Mesodermal cell (in vitro differentiated cells): Measurements from ENCODE around the gene CTDSPL2.
"Not testable (repeated sequence)": the region's sequence is repeated elsewhere in the genome, so short reads cannot be mapped to it uniquely, and the experiment has no call there.

Experiments used
- H3K27ac ChIP-seq: 2 replicates; pipeline ENCODE4 v1.7.0; 2013; ENCODE audit warnings: mild to moderate bottlenecking, low read depth, low read length, moderate library complexity; ENCODE audit not compliant: severe bottlenecking
- H3K36me3 ChIP-seq: 2 replicates; pipeline ENCODE4 v1.7.1; 2013; ENCODE audit warnings: mild to moderate bottlenecking, low read length, moderate library complexity; ENCODE audit not compliant: control insufficient read depth, insufficient read depth
- H3K4me1 ChIP-seq: one replicate; pipeline ENCODE4 v1.7.1; 2013; ENCODE audit warnings: mild to moderate bottlenecking, low read length; ENCODE audit not compliant: insufficient read depth, control insufficient read depth, poor library complexity, severe bottlenecking
- H3K4me3 ChIP-seq: 2 replicates; pipeline ENCODE4 v1.7.0; 2013; ENCODE audit warnings: low read length, control low read depth, mild to moderate bottlenecking; ENCODE audit not compliant: insufficient read depth, poor library complexity, severe bottlenecking; ENCODE audit errors: extremely low read depth
- H3K9me3 ChIP-seq: 2 replicates; pipeline ENCODE4 v1.7.1; 2013; ENCODE audit warnings: mild to moderate bottlenecking, low read length, moderate library complexity; ENCODE audit not compliant: control insufficient read depth
- WGBS, 2 experiments: methylation state at CpG; one replicate each; pipeline ENCODE4 v1.1.5; 2013; ENCODE audit warnings: missing lambda C conversion rate in 2 of 2; ENCODE audit not compliant: insufficient coverage in 2 of 2; 5-methylcytosine and 5-hydroxymethylcytosine counted together

CTDSPL2 gene

DNA sequence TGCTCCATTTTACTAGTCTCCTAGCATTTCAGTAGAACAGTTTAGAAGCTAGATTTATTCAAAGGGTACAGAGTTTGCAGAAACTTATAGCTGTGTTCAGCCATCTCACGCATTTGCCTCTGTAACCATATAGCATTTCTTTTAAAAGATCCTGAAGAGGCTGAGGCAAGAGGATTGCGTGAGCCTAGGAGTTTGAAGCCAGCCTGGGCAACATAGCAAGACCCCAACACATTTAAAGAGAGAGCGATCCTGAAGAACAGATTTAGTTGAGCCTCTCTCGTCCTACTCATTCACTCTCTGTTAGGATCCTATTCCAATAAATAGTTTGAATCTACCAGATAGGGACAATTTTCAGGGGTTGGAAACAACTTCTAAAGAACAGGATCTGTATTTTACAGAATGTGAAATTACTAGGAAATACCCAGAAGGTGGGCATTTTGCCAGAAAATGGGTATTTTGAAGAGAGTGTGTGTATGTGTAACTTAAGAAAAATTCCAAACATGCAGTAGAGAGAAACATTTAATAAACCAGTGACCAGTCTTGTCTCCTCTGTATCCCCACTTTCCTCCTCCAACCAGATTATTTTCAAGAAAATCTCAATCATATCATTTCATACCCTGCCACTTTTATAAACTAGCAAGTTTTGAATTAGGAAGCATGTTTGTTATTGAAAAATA is 114.0 kb downstream of the CTDSPL2 start:
- Histone ChIP-seq H3K27ac (no peak overlapping the region), H3K4me1 (peaks cover 6% of the 10 kb centered on the region), H3K9me3 (no peaks in the 10 kb centered on the region), H3K4me3 (no peak overlapping the region), H3K36me3 (peaks cover 57% of the 10 kb centered on the region)
- 100% methylated on average over 1 to 2 of the region's 4 CpGs for WGBS, 2 experiments

DNA sequence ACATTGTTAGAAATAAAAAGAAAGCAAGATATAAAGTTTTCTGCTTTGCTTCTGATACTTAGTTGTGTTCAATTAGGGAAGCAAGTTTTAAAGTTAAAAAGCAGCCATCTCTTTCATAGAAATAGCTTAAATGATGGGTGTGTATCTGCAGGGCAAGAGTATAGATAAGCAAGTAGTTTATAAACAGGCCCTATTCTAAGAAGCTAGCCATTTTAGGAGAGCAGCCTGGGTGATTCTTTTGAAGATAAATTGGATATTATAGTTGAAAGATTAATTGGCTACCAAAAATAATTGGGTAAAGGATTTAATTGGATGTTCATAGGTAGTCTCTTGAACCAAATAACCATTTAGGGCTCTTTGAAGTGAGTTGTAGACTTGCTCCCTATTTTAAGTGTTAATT is 115.2 kb downstream of the CTDSPL2 start:
- no peak overlapping the region for H3K4me3 ChIP-seq
- no peaks in the 10 kb centered on the region for H3K9me3 ChIP-seq
- peaks cover 65% of the 10 kb centered on the region for H3K36me3 ChIP-seq
- H3K27ac ChIP-seq = no peak overlapping the region
- H3K4me1 ChIP-seq = peaks cover 6% of the 10 kb centered on the region

DNA sequence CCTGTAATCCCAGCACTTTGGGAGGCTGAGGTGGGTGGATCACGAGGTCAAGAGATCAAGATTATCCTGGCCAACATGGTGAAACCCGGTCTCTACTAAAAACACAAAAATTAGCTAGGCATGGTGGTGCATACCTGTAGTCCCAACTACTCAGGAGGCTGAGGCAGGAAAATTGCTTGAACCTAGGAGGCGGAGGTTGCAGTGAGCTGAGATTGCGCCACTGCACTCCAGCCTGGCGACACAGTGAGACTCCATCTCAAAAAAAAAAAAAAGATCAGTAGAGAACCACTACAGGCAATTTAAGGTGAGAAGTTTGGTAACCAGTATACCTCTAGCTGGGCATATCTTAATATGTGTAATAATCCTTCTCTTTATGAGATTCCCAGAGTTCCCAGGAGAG is 117.3 kb downstream of the CTDSPL2 start:
- peaks cover 65% of the 10 kb centered on the region for H3K36me3 ChIP-seq
- not testable (repeated sequence) for H3K9me3 ChIP-seq, H3K4me3 ChIP-seq, H3K4me1 ChIP-seq, H3K27ac ChIP-seq
- WGBS, 2 experiments = 92 to 94% methylated on average over 2 of the region's 5 CpGs

DNA sequence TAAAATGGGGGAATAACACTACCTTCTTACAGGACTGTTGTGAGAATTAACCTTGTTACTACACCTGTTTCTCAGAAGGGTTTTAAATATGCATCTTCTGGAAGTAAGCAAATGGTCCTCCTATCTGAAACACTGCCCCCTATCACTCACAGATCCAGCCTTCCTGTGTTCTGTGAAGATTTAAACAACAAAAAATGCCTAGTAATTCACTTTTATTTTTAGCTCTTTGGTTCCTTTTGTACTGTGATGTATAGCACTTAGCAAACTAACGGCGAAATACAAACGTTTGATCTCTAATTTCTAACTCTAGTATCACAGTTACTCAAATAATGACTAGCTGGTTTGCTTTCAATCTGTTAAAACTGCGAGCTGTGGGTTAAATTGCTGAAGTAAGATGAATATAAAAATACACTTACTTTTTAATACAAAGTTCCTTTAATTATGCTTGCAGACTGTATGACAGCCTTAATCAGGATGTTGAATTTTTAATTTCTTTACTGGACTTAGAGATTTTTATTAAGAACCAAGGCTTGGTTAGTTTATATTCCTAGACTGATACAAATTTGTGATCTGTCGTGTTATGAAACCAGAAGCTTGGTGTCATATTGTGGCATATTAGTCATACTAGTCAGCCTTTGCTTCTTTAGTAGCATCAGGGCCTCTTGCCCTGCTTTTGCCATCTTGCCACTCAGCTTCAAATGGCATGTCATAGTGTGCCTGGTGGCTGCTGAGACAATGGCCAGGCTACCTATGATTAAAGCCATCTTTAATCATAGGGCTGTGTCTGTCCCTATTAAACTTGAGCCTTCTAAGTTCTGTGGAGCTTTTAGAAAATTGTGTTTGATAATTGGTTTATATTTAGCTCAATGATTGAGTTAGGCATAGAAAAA is 118.7 kb downstream of the CTDSPL2 start:
- WGBS, 2 experiments = no CpG with 5 or more reads among the region's 5 CpGs
- no peak overlapping the region for H3K4me3 ChIP-seq
- peaks cover 68% of the 10 kb centered on the region for H3K36me3 ChIP-seq
- no peak overlapping the region for H3K27ac ChIP-seq
- peaks cover 3% of the 10 kb centered on the region for H3K4me1 ChIP-seq
- H3K9me3 ChIP-seq = no peaks in the 10 kb centered on the region

DNA sequence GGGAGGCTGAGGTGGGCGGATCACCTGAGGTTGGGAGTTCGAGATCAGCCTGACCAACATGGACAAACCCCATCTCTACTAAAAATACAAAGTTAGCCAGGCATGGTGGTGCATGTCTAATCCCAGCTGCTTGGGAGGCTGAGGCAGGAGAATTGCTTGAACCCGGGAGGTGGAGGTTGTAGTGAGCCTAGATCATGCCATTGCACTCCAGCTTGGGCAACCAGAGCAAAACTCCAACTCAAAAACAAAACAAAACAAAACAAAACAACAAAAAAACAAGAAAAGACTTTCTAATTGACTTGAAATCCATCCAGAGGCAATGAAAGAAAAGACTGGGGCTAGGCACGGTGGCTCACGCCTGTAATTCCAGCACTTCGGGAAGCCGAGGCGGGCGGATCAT is 121.7 kb downstream of the CTDSPL2 start:
- WGBS, 2 experiments = 90 to 96% methylated on average over 6 to 7 of the region's 9 CpGs

DNA sequence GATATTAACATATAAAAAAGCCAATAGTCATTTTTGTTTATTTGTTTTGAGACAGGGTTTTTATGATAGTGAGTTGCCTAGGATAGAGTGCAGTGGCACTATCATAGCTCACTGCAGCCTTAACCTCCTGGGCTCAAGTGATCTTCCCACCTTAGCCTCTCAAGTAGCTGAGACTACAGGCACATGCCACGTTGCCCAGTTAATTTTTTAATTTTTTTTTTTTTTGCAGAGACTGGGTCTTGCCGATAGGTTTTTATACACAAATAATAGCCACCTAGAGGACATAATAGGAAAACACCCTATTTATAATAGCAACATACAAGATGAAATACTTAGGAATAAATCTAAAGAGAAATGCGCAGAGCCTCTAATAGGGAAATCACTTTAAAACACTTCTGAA is 122.8 kb downstream of the CTDSPL2 start:
- Histone ChIP-seq H3K36me3 (peaks cover 74% of the 10 kb centered on the region), H3K9me3 (no peaks in the 10 kb centered on the region)
- 86% methylated on average over 1 of the region's 3 CpGs; no CpG with 5 or more reads in 1 of the 2 experiments for WGBS, 2 experiments

More for the DNA sequence above, 121.7 kb downstream of the CTDSPL2 start:
- peaks cover 67% of the 10 kb centered on the region for H3K36me3 ChIP-seq
- not testable (repeated sequence) for H3K4me3 ChIP-seq, H3K9me3 ChIP-seq, H3K27ac ChIP-seq, H3K4me1 ChIP-seq

DNA sequence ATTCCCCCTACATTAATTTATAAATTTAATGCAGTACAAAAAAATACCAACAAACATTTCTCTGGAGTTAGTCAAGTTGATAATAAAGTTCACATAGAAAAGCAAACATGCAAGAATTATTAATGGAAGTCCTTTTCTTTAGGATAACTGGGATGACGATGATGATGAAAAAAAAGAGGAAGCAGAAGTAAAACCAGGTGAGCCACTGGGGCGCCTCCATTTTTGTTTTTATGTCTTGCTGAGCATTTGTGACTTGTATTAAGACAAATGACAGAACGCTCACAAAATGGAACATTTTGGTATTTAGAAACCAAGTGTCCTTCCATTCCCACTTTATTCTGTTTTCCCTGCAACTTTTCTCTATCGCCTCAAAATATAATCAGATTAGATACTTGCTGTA is 123.3 kb downstream of the CTDSPL2 start:
- Histone ChIP-seq H3K27ac (no peak overlapping the region), H3K36me3 (peaks cover 79% of the 10 kb centered on the region), H3K4me3 (no peak overlapping the region), H3K4me1 (no peaks in the 10 kb centered on the region), H3K9me3 (no peaks in the 10 kb centered on the region)
- 92 to 94% methylated on average over 2 of the region's 4 CpGs for WGBS, 2 experiments

More for the DNA sequence above, 122.8 kb downstream of the CTDSPL2 start:
- no peaks in the 10 kb centered on the region for H3K4me1 ChIP-seq
- H3K4me3 ChIP-seq = no peak overlapping the region
- no peak overlapping the region for H3K27ac ChIP-seq

DNA sequence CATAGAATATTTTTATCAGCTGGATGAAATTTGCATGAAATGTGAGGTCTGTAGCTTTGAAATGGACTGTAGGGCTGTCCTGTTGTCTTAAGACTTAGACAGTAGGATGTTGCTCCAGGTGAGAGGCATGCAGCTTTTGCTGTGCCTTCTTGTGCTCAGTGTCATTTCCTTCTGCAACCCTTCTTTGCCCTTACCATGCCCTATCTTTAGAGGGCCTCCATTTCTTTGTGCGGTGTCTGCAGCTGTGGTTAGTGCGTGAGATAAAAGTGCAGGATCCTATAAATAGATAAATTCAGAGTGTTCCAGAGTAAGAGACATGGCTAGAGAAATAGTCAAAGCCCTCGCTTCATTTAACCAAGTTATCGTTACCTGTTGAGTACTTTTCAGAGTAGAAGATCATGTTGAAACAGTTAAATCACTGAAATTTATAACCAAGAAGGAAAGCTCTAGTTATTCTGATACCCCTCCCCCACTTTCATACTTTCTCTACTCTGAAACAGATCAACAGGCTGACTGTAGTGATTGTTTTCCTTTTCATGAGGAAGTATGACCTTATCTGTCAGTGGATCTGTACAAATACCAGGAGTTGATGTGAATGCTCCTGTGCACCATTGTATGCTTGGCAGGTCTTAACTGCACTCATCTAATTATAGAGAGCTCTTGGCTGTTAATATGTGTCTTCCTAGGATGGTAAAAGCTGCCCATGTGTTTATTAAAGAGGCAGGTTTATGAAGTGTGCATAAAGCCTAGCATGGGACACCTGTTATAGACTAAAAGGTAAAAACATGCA is 127.7 kb downstream of the CTDSPL2 start:
- Histone ChIP-seq H3K9me3 (no peaks in the 10 kb centered on the region), H3K4me1 (no peaks in the 10 kb centered on the region), H3K36me3 (peaks cover 95% of the 10 kb centered on the region), H3K27ac (no peak overlapping the region), H3K4me3 (no peak overlapping the region)
- WGBS, 2 experiments = 78 to 92% methylated on average over 1 to 2 of the region's 4 CpGs

DNA sequence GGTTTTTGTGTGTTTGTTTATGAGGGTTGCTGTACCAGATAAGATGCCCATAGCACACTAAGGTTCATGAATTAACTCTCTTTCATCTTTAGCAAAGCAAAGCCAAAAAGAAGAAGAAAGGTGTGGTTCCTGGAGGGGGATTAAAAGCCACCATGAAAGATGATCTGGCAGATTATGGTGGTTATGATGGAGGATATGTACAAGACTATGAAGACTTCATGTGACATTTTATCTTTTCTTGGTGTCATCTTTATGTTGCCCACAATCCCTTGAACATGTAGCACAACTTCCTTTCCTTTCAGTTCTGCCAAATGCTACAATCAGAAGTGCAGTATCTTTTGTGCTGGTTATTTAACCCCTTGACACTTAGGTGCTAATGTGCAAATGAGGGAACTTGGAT is 133.5 kb downstream of the CTDSPL2 start:
- peaks cover 95% of the 10 kb centered on the region for H3K36me3 ChIP-seq
- H3K9me3 ChIP-seq = peaks cover 17% of the 10 kb centered on the region

DNA sequence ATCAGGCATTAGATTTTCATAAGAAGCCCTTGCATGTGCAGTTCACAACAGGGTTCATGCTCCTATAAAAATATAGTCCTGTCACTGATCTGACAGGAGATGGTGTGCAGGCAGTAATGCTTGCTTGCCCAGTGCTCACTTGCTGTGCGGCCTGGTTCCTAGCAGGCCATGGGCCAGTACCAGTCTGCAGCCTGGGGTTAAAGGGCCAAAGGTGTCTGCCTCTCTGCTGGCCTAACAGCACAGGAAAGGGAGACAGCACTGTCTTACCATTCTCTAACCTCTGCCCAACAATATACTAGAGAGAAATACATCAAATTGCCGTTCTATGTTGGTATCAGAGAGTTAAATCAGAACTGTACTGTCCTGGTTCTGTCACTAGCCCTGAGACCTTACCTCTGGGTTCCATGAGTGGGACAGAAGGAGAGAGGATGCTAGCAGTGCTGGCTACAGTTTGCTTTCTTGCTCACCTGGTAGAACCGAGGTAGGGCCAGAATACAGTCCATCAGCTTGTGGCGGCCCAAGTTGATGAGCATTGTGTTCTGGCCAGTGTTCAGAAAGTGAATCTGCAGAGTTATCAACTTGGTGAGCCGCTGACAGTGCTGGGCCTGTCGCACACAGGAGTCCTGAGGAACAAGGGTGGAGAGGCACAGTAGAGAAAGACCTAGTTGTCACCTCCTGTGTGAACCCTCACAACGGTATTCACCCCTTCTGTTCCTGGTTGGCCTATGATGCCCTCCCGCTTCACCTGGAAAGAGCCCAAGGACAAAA is 138.1 kb downstream of the CTDSPL2 start:
- 94 to 100% methylated on average over 7 to 8 of the region's 8 CpGs for WGBS, 2 experiments
- Histone ChIP-seq H3K27ac (no peak overlapping the region), H3K4me3 (no peak overlapping the region), H3K4me1 (no peaks in the 10 kb centered on the region), H3K9me3 (peaks cover 17% of the 10 kb centered on the region), H3K36me3 (peaks cover 85% of the 10 kb centered on the region)

More for the DNA sequence above, 133.5 kb downstream of the CTDSPL2 start:
- H3K27ac ChIP-seq, H3K4me1 ChIP-seq, H3K4me3 ChIP-seq: not testable (repeated sequence)
